ENCODE data around the gene MCU. TPM values are rescaled to one million over a fixed set of nuclear protein-coding genes. Genes with fewer than 3 reads are reported as not detected.

The MCU gene
- total and polyA plus RNA-seq, 2 of the 8 experiments (the other 6 are each of a cell fraction or from before 2014, with no cell fraction given) = 51.6 to 62.2 TPM

DNA sequence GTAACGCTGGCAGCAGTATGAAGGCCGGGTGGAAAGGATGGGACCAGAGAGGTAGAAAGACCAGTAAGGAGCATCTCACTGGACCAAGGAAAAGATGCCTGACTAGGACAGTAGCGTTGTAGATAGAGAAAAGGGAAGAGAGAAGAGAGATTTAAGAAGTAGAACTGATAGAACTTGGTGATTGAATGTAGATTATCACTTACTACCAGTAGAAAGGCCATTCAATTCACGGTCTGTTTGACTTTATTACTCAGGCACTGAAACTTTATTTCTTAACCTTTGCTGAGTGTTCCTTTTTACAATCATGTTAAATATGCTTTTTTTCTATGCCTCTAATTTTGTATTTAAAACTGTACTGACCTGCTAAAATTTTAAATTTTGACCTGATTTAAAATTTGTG is 12.2 kb downstream of the MCU start:
- Histone ChIP-seq H2AK5ac (ENCODE audit: low read depth, low read length) (no peak overlapping the region), H3K4me3 (ENCODE audit: extremely low read depth in 1 of 4, insufficient read depth in 2 of 4, low read depth in 3 of 4, low read length in 4 of 4) (no peak overlapping the region), H2BK12ac (ENCODE audit: low read depth, low read length) (no peak overlapping the region), H2BK20ac (ENCODE audit: low read length) (no peak overlapping the region), H3K79me2 (ENCODE audit: control insufficient read depth in 1 of 2, insufficient read depth in 2 of 2, low read length in 2 of 2) (peaks cover 4 to 93% of the 10 kb centered on the region in 2 experiments; a peak in 3 of 4 replicates), H3K27ac (ENCODE audit: low read depth, low read length) (no peak overlapping the region), H2BK15ac (ENCODE audit: low read length) (no peak overlapping the region), H3K14ac (ENCODE audit: insufficient read length) (no peak overlapping the region), H3K9me3 (ENCODE audit: insufficient read depth in 2 of 2, low read depth in 1 of 2, low read length in 1 of 2) (no peaks in the 10 kb centered on the region), H3K4me2 (ENCODE audit: insufficient read depth in 1 of 2, low read depth in 2 of 2, low read length in 2 of 2) (no peak overlapping the region), H3K4ac (replicated peaks; ENCODE audit: insufficient read length, low read depth, low read length) (no peak overlapping the region), H3K56ac (replicated peaks; ENCODE audit: insufficient read length, low read depth, low read length) (no peak overlapping the region), H3K9ac (replicated peaks in 1 of 4; ENCODE audit: extremely low read depth in 1 of 4, low read depth in 3 of 4, low read length in 3 of 4) (no peak overlapping the region), H3K27me3 (replicated peaks in 1 of 4; ENCODE audit: control insufficient read depth in 3 of 4, extremely low read depth in 1 of 4, insufficient read depth in 3 of 4, low read length in 3 of 4) (no peaks in the 10 kb centered on the region), H4K91ac (replicated peaks; ENCODE audit: insufficient read length, low read length) (no peak overlapping the region), H2BK120ac (replicated peaks; ENCODE audit: low read depth, low read length) (no peak overlapping the region), H3K18ac (ENCODE audit: extremely low read depth, low read length) (no peak overlapping the region), H3K36me3 (ENCODE audit: control insufficient read depth in 2 of 4, insufficient read depth in 4 of 4, low read length in 3 of 4) (no peaks in the 10 kb centered on the region), H2AFZ (ENCODE audit: low read length) (no peak overlapping the region), H3K23me2 (ENCODE audit: low read depth, low read length) (0 out of 2 replicates have a peak, but pooled peaks cover 2% of the 10 kb centered on the region), H3K23ac (ENCODE audit: insufficient read length) (no peak overlapping the region), H2BK5ac (ENCODE audit: low read depth, low read length) (no peak overlapping the region), H4K20me1 (replicated peaks in 1 of 2; ENCODE audit: control insufficient read depth in 1 of 2, insufficient read depth in 2 of 2, low read length in 2 of 2) (peaks cover 2 to 5% of the 10 kb centered on the region in 2 experiments), H3K79me1 (ENCODE audit: low read depth, low read length) (peaks cover 3% of the 10 kb centered on the region; the same call in 1 of the 2 replicates), H3K4me1 (replicated peaks in 1 of 4; ENCODE audit: control insufficient read depth in 3 of 4, insufficient read depth in 4 of 4, low read length in 3 of 4) (no peaks in the 10 kb centered on the region), H4K5ac (ENCODE audit: insufficient read length, low read depth, low read length) (no peak overlapping the region), H4K8ac (ENCODE audit: extremely low read depth, insufficient read depth, low read length) (no peak overlapping the region)
- CTCF ChIA-PET (ENCODE audit: partially characterized antibody) = no interaction called here
- DNase-seq (ENCODE audit: low read depth in 1 of 2, low spot score in 2 of 2) (no peak), FAIRE-seq (no peak)
- POLR2A ChIA-PET (ENCODE audit: partially characterized antibody) = interaction anchor here (2.4 kb wide), 1 partner anchor 12 kb away, joined by 10 read pairs; the partner anchor contains the start of gene MCU
- 89% methylated on average over 4 of the region's 4 CpGs; no CpG with 5 or more reads in 1 of the 2 experiments for WGBS, 2 experiments (ENCODE audit: extremely low coverage in 1 of 2, insufficient coverage in 1 of 2, insufficient read length in 1 of 2, insufficient replicate concordance in 2 of 2, low coverage in 1 of 2, low lambda C conversion rate in 2 of 2, missing lambda C conversion rate in 1 of 2)
- no peak for TF ChIP-seq EGR1 (IDR thresholded peaks at IDR 0.05; ENCODE audit: borderline replicate concordance, low read depth, low read length)
